PC-3 (cell line): Measurements from ENCODE around the gene PROX1.

ENCODE experiments used
- CTCF ChIP-seq: fragments of 300-600 bp; sonication (generic); conservative IDR thresholded peaks from 2 replicates; pipeline ENCODE4 v1.5.1; 2017; ENCODE audit warnings: antibody characterized with exemption, low read depth, mild to moderate bottlenecking, low read length
- EZH2 ChIP-seq: fragments of 300-600 bp; sonication (generic); IDR thresholded peaks from one replicate; pipeline ENCODE4 v1.6.1; 2017; ENCODE audit warnings: antibody characterized with exemption, mild to moderate bottlenecking, low read length; ENCODE audit not compliant: unreplicated experiment
- EZH2phosphoT487 ChIP-seq: fragments of 300-600 bp; sonication (generic); IDR thresholded peaks from 2 replicates; pipeline ENCODE4 v1.6.1; 2018; ENCODE audit warnings: mild to moderate bottlenecking, antibody characterized with exemption, low read length, borderline replicate concordance

DNA sequence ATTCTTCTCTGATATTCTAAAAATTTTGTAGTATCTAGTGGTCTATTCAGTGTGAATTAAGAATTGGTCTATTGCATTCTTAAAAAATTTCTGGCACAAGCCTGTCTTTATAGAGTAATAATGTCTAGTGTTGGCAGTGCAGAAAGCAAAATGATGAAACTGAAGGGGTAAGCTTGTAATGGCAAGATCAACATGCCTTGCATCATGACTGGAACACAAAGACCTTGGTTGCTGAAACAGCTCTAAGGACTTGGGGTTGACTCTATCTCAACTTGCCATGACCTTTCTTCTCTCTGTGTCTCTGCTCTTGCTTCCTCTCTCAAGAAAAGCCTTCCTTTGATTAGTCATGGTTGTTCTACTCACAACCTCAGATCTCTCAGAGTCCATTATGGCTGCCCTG lies 46.8 kb upstream of the PROX1 start:
- TF ChIP-seq EZH2 (no peak), CTCF (no peak), EZH2phosphoT487 (no peak)
